ENCODE results near the gene NEK8. TPM values are rescaled to one million over a fixed set of nuclear protein-coding genes. Genes with fewer than 3 reads are reported as not detected.

NEK8 gene
- total and polyA plus RNA-seq, 9 of the 15 experiments (the other 6 are each of a cell fraction or from before 2014, with no cell fraction given): 0.98 to 16.6 (median 4.6) TPM

- TF ChIP-seq ZNF518B (CRISPR knock-in tag; IDR thresholded peaks at IDR 0.05) (no peak), MCM5 (IDR thresholded peaks at IDR 0.05; ENCODE audit: low read depth) (no peak), MTF1 (CRISPR knock-in tag; IDR thresholded peaks at IDR 0.05; ENCODE audit: borderline replicate concordance) (no peak), SIX5 (IDR thresholded peaks at IDR 0.05; ENCODE audit: borderline replicate concordance in 1 of 2, insufficient read depth in 1 of 2, low read depth in 1 of 2, low read length in 2 of 2) (no peak), BRD9 (IDR thresholded peaks at IDR 0.05; ENCODE audit: low read depth, partially characterized antibody) (no peak), ZBTB34 (CRISPR knock-in tag; IDR thresholded peaks at IDR 0.05) (no peak), ETV6 (IDR thresholded peaks at IDR 0.05; ENCODE audit: borderline replicate concordance in 1 of 2, low read depth in 2 of 2, low read length in 1 of 2) (no peak), ETV6 (CRISPR knock-in tag; IDR thresholded peaks at IDR 0.05; ENCODE audit: borderline replicate concordance) (no peak), ZNF124 (CRISPR knock-in tag; IDR thresholded peaks at IDR 0.05) (no peak), FOXA1 (IDR thresholded peaks at IDR 0.05; ENCODE audit: borderline replicate concordance) (no peak), BACH1 (tag; IDR thresholded peaks at IDR 0.05) (no peak), KLF16 (IDR thresholded peaks at IDR 0.05) (no peak), ZNF174 (CRISPR knock-in tag; IDR thresholded peaks at IDR 0.05) (no peak), PTRF (tag; IDR thresholded peaks at IDR 0.05) (no peak), MYC (IDR thresholded peaks at IDR 0.05; ENCODE audit: low read depth, low read length) (peak; percentile 93), MYC (CRISPR knock-in tag; IDR thresholded peaks at IDR 0.05; ENCODE audit: borderline replicate concordance, low read depth) (peak; percentile 86; the same call in 1 of the 2 replicates), TAF15 (IDR thresholded peaks at IDR 0.05; ENCODE audit: low read depth, low read length) (no peak), FOXP1 (CRISPR knock-in tag; IDR thresholded peaks at IDR 0.05) (no peak), SMAD2 (IDR thresholded peaks at IDR 0.05; ENCODE audit: low read depth, low read length) (no peak), ZNF449 (CRISPR knock-in tag; IDR thresholded peaks at IDR 0.05) (no peak), ZBED1 (IDR thresholded peaks at IDR 0.05) (no peak; the same call in 1 of the 2 replicates), RFX7 (CRISPR knock-in tag; IDR thresholded peaks at IDR 0.05) (no peak), TAF1 (IDR thresholded peaks at IDR 0.05; ENCODE audit: control insufficient read depth, extremely low read depth, insufficient read depth, low read length, severe bottlenecking) (peak; percentile 70)
Observed at GRCh38 chr17:28728364-28729200, at the start of gene NEK8 (continued).

Measured in K562 (cell line).